OCI-LY7 (cell line): ENCODE data around the gene DDX56. TPM values are rescaled to one million over a fixed set of nuclear protein-coding genes. Genes with fewer than 3 reads are reported as not detected.
A peak's percentile ranks its signal among the peaks of the same experiment; 100 is the strongest.

Experiments
- BruUV-seq: library from RNA; stranded (reverse); fragments of 400-500 nt; replicated peaks from 2 replicates; lab custom pipeline; 2021; lab: Mats Ljungman, UMichigan
- CTCF ChIA-PET: fragments of 300-600 bp; sonication (Branson Sonifier 250); formaldehyde crosslinking; loops from one replicate; lab custom pipeline; 2022; ENCODE audit warnings: antibody characterized with exemption; ENCODE audit not compliant: unreplicated experiment; lab: Charles Lee
- POLR2A ChIA-PET: fragments of 300-600 bp; sonication (Branson Sonifier 250); formaldehyde crosslinking; loops from one replicate; lab custom pipeline; 2022; ENCODE audit warnings: antibody characterized with exemption; lab: Charles Lee
- DNase-seq: peaks from one replicate; pipeline ENCODE4 v3.0.0-alpha.2; 2015; ENCODE audit warnings: low spot score
- H2AFZ ChIP-seq: fragments of 200-600 bp; sonication (generic), shearing (Covaris generic); 2 replicates; pipeline ENCODE4 v1.6.1; 2014; ENCODE audit warnings: mild to moderate bottlenecking, antibody characterized with exemption, low read length, moderate library complexity
- H3K27ac ChIP-seq: fragments of 200-600 bp; sonication (generic); 2 replicates; pipeline ENCODE4 v1.5.1; 2014; ENCODE audit warnings: mixed run types, low read depth, mild to moderate bottlenecking, moderate library complexity, low read length, inconsistent platforms; ENCODE audit not compliant: poor library complexity, severe bottlenecking
- H3K36me3 ChIP-seq: fragments of 200-600 bp; sonication (generic); 2 replicates; pipeline ENCODE4 v1.6.1; 2014; ENCODE audit warnings: mild to moderate bottlenecking, antibody characterized with exemption, low read length, moderate library complexity, mixed read lengths; ENCODE audit not compliant: insufficient read depth
- H3K4me1 ChIP-seq: fragments of 200-600 bp; sonication (generic); 2 replicates; pipeline ENCODE4 v1.5.1; 2014; ENCODE audit warnings: mild to moderate bottlenecking, low read length; ENCODE audit not compliant: insufficient read depth, poor library complexity, severe bottlenecking
- H3K4me2 ChIP-seq: fragments of 200-600 bp; sonication (generic); 2 replicates; pipeline ENCODE4 v1.6.1; 2014; ENCODE audit warnings: mild to moderate bottlenecking, low read length
- H3K4me3 ChIP-seq: fragments of 200-600 bp; sonication (generic); 2 replicates; pipeline ENCODE4 v1.5.1; 2014; ENCODE audit warnings: mild to moderate bottlenecking, low read depth, low read length; ENCODE audit not compliant: poor library complexity, severe bottlenecking
- H3K79me2 ChIP-seq: fragments of 200-600 bp; sonication (generic); 2 replicates; pipeline ENCODE4 v1.6.1; 2016; ENCODE audit warnings: low read depth, mild to moderate bottlenecking, low read length, moderate library complexity, mixed read lengths; ENCODE audit not compliant: insufficient read depth
- H3K9me2 ChIP-seq: fragments of 200-600 bp; sonication (generic); 2 replicates; pipeline ENCODE4 v1.6.1; 2016; ENCODE audit warnings: mild to moderate bottlenecking, low read length, mixed read lengths; ENCODE audit not compliant: insufficient read depth
- H3K9me3 ChIP-seq: fragments of 200-600 bp; sonication (generic); 2 replicates; pipeline ENCODE4 v1.6.1; 2014; ENCODE audit warnings: mild to moderate bottlenecking, mixed run types, low read length, mixed read lengths
- H4K20me1 ChIP-seq: fragments of 200-600 bp; sonication (generic); 2 replicates; pipeline ENCODE4 v1.6.1; 2014; ENCODE audit warnings: mild to moderate bottlenecking, antibody characterized with exemption, low read length, moderate library complexity, mixed read lengths; ENCODE audit not compliant: insufficient read depth
- EZH2phosphoT487 ChIP-seq: fragments of 200-600 bp; sonication (generic); IDR thresholded peaks from 2 replicates; pipeline ENCODE4 v1.6.1; 2018; ENCODE audit warnings: low read depth, borderline replicate concordance, mild to moderate bottlenecking, mixed run types, antibody characterized with exemption, low read length, moderate library complexity, mixed read lengths
- intact Hi-C: fragments of 100-400 bp; cut with micrococcal nuclease; formaldehyde crosslinking; loops from one replicate; pipeline ENCODE4 v1.10.0; 2022; ENCODE audit not compliant: unreplicated experiment
- total RNA-seq, 2 experiments: library from RNA; depleted of rRNA in 1 of 2; stranded (reverse); fragments of >200 nt in 1 of 2; shearing (Covaris generic) in 1 of 2; gene quantifications; 2 replicates each; pipeline ENCODE4 v1.2.3, GENCODE V29; 2014 to 2022
- TF ChIP-seq, protein P1 (sequence below): fragments of 200-600 bp; sonication (generic); conservative IDR thresholded peaks from 2 replicates; pipeline ENCODE4 v1.5.1; 2014; ENCODE audit warnings: mild to moderate bottlenecking, antibody characterized with exemption, low read length, moderate library complexity, mixed read lengths

Gene DDX56
- total RNA-seq, 2 experiments from 2014 or later: 89.2 to 95.4 TPM

DNA sequence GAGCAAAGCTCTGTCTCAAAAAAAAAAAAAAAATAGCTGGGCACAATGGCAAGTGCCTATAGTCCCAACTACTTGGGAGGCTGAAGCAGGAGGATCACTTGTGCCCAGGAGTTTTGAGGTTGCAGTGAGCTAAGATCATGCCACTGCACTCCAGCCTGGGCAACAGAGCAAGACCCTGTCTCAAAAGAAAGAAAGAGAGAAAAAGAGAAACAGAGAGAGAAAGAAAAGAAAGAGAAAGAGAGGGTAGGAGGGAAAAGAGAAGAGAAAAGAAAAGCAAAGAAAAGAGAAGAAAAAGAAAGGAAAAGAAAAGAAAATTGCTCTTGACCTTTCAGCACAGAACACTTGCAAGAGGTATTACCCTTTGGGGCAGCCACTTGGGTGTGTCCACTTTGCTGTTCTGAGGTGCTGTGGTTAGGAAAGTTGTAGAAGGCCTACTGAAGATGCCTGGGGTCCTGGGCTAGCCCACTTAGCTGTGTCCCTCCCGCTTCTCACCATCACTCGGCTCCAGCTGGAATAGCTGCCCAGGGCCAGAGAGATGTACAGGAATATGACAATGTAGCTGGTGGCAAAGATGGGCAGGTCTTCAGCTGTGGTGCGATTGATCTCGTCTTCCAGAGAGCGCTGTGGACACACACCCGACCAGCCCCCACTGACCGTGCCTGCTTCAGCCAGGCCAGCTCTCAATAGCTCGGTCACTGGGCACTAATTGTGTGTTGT is 38.2 kb downstream of the DDX56 start:
- H3K27ac ChIP-seq: no peak overlapping the region
- DNase-seq: no peak
- H3K9me2 ChIP-seq: no peaks in the 10 kb centered on the region
- no peaks in the 10 kb centered on the region for H3K9me3 ChIP-seq
- H3K4me1 ChIP-seq: no peaks in the 10 kb centered on the region
- TF ChIP-seq, protein P1, sequence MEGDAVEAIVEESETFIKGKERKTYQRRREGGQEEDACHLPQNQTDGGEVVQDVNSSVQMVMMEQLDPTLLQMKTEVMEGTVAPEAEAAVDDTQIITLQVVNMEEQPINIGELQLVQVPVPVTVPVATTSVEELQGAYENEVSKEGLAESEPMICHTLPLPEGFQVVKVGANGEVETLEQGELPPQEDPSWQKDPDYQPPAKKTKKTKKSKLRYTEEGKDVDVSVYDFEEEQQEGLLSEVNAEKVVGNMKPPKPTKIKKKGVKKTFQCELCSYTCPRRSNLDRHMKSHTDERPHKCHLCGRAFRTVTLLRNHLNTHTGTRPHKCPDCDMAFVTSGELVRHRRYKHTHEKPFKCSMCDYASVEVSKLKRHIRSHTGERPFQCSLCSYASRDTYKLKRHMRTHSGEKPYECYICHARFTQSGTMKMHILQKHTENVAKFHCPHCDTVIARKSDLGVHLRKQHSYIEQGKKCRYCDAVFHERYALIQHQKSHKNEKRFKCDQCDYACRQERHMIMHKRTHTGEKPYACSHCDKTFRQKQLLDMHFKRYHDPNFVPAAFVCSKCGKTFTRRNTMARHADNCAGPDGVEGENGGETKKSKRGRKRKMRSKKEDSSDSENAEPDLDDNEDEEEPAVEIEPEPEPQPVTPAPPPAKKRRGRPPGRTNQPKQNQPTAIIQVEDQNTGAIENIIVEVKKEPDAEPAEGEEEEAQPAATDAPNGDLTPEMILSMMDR: no peak
- TF ChIP-seq EZH2phosphoT487: no peak
- intact Hi-C loops: no loop called here
- no peak overlapping the region for H3K4me2 ChIP-seq
- POLR2A ChIA-PET: interaction anchor here (0.6 to 1.0 kb wide), 4 partner anchors 11 to 217 kb away, joined by 3 read pairs; no protein-coding TSS in a partner anchor
- no TSS peak for BruUV-seq
- no peaks in the 10 kb centered on the region for H3K79me2 ChIP-seq
- H3K4me3 ChIP-seq: no peak overlapping the region
- CTCF ChIA-PET: interaction anchor here (0.5 to 1.1 kb wide), 2 partner anchors 30 to 187 kb away, joined by 3 read pairs; no protein-coding TSS in a partner anchor
- no peaks in the 10 kb centered on the region for H4K20me1 ChIP-seq
- no peak overlapping the region for H2AFZ ChIP-seq
- no peaks in the 10 kb centered on the region for H3K36me3 ChIP-seq

DNA sequence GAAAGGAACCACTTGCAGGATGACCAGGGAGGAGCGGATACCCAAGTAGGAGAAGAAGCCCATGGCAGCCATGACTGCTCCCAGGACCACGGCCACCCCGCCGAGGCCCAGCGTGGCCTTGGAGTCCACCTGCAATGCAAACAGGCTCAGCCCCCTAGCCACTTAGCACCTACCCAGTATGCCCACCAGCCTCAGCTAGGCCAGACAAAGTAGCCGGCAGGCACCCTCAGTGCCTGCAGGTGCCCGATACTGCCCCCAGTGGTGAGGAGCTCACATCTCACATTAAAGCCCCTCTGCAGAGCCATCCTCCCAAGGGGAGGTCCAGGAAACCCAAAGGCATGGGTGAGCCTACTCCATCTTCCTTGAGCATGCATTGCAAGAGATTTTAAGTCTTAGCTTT is 39.2 kb downstream of the DDX56 start:
- peak; percentile 74 for DNase-seq
- intact Hi-C loops: no loop called here
- Histone ChIP-seq H3K4me3 (no peak overlapping the region), H3K27ac (no peak overlapping the region), H3K36me3 (no peaks in the 10 kb centered on the region), H2AFZ (no peak overlapping the region), H3K9me2 (no peaks in the 10 kb centered on the region), H3K4me2 (no peak overlapping the region), H3K4me1 (no peaks in the 10 kb centered on the region), H4K20me1 (no peaks in the 10 kb centered on the region), H3K9me3 (no peaks in the 10 kb centered on the region), H3K79me2 (no peaks in the 10 kb centered on the region)
- BruUV-seq: no TSS peak
- ChIA-PET POLR2A (interaction anchor here (0.5 to 0.7 kb wide), 2 partner anchors 10 to 301 kb away, joined by 3 read pairs; no protein-coding TSS in a partner anchor), CTCF (interaction anchor here (0.6 to 1.1 kb wide), 3 partner anchors 186 to 829 kb away, joined by 3 read pairs; no protein-coding TSS in a partner anchor)
- TF ChIP-seq, protein P1: peak; percentile 87
- TF ChIP-seq EZH2phosphoT487: no peak

DNA sequence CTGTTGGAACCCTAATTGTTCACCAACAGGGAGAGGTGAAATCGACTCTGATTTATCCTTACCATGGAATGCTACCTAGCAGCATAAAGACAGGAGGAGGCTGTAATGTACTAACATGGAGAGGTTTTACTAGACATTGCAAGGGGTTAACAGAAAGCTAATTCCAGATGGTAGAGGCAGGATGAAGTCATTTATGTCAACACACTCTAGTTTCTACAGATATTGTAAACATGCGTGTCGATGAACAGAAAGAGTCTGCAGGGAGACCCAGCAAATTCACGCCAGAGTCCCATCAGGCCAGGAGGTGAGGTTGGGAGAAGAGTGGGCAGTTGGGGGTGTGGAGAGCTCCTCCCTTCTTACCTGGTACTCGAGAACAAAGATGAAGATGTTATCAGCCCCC is 39.6 kb downstream of the DDX56 start:
- H3K9me3 ChIP-seq: no peaks in the 10 kb centered on the region
- TF ChIP-seq EZH2phosphoT487: no peak
- TF ChIP-seq, protein P1: no peak
- H3K79me2 ChIP-seq: no peaks in the 10 kb centered on the region
- BruUV-seq: no TSS peak
- no peak overlapping the region for H2AFZ ChIP-seq
- DNase-seq: no peak
- intact Hi-C loops: no loop called here
- H3K9me2 ChIP-seq: no peaks in the 10 kb centered on the region
- H3K4me3 ChIP-seq: no peak overlapping the region
- H3K36me3 ChIP-seq: no peaks in the 10 kb centered on the region
- no peaks in the 10 kb centered on the region for H4K20me1 ChIP-seq
- no peak overlapping the region for H3K4me2 ChIP-seq
- no peaks in the 10 kb centered on the region for H3K4me1 ChIP-seq
- POLR2A ChIA-PET: interaction anchor here (0.5 kb wide), 1 partner anchor 301 kb away, joined by 3 read pairs; no protein-coding TSS in a partner anchor
- CTCF ChIA-PET: interaction anchor here (0.6 to 1.1 kb wide), 2 partner anchors 276 to 830 kb away, joined by 3 read pairs; no protein-coding TSS in a partner anchor
- H3K27ac ChIP-seq: no peak overlapping the region
